ENCODE data around the gene FAM161A. TPM values are rescaled to one million over a fixed set of nuclear protein-coding genes. Genes with fewer than 3 reads are reported as not detected.

The FAM161A gene, protein sequence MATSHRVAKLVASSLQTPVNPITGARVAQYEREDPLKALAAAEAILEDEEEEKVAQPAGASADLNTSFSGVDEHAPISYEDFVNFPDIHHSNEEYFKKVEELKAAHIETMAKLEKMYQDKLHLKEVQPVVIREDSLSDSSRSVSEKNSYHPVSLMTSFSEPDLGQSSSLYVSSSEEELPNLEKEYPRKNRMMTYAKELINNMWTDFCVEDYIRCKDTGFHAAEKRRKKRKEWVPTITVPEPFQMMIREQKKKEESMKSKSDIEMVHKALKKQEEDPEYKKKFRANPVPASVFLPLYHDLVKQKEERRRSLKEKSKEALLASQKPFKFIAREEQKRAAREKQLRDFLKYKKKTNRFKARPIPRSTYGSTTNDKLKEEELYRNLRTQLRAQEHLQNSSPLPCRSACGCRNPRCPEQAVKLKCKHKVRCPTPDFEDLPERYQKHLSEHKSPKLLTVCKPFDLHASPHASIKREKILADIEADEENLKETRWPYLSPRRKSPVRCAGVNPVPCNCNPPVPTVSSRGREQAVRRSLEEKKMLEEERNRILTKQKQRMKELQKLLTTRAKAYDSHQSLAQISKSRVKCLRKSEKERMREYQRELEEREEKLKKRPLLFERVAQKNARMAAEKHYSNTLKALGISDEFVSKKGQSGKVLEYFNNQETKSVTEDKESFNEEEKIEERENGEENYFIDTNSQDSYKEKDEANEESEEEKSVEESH
- 10 to 100 TPM; 13.3 to 24.7 TPM for total RNA-seq
- polyA plus RNA-seq (ENCODE audit: insufficient read depth, low read depth, low replicate concordance) = 18.2 TPM
- long read RNA-seq, donor 1, partial matches to known transcripts = 13 of 16 reads
- long read RNA-seq, donor 1, other reads (novel, unspliced or antisense) = 0 of 16 reads
- long read RNA-seq, donor 2 = 0 reads

- 0 to 1% methylated on average over 31 to 50 of the region's 50 CpGs for WGBS, 2 donors
- Histone ChIP-seq H3K36me3 (ENCODE audit: low read depth, missing control alignments) (no peaks in the 10 kb centered on the region), H3K27me3 (no peaks in the 10 kb centered on the region), H3K4me1 (peaks cover 4% of the 10 kb centered on the region), H3K4me3 (peak within 1 kb of the TSS; percentile 70 to 90), H3K9me3 (no peaks in the 10 kb centered on the region), H3K27ac (peak within 1 kb of the TSS; percentile 74 to 88)
- TF ChIP-seq POLR2A (IDR thresholded peaks at IDR 0.05) = no peak
- no peak for TF ChIP-seq CTCF (IDR thresholded peaks at IDR 0.05)
- intact Hi-C loops (cut with DNase I; ENCODE audit: low total_unique reads) = loop anchor here (10.0 kb wide), 1 partner anchor 89 kb away; no protein-coding TSS in a partner anchor
- DNase-seq = peak; percentile 93
Measured at GRCh38 chr2:61853847-61854563, at the start of gene FAM161A. Gene FAM161A (minus strand): TSS chr2:61854060. CDS start chr2:61854041, 19 bp downstream.

GRCh38 chr2:61900281-61900680, 46.4 kb upstream of the FAM161A start:
- 47 to 56% methylated on average over 1 of the region's 1 CpG for WGBS, 2 donors
- no peaks in the 10 kb centered on the region for H3K4me1 ChIP-seq
- H3K4me3 ChIP-seq = no peak overlapping the region
- no peaks in the 10 kb centered on the region for H3K27me3 ChIP-seq
- TF ChIP-seq CTCF (IDR thresholded peaks at IDR 0.05) = no peak
- TF ChIP-seq POLR2A (IDR thresholded peaks at IDR 0.05) = no peak
- H3K36me3 ChIP-seq (ENCODE audit: low read depth, missing control alignments) = no peaks in the 10 kb centered on the region
- no peak for DNase-seq
- no peaks in the 10 kb centered on the region for H3K9me3 ChIP-seq
- intact Hi-C loops (cut with DNase I; ENCODE audit: low total_unique reads) = no loop called here
- H3K27ac ChIP-seq = no peak overlapping the region

GRCh38 chr2:61898810-61899209, 45.0 kb upstream of the FAM161A start:
- intact Hi-C loops (cut with DNase I; ENCODE audit: low total_unique reads) = no loop called here
- Histone ChIP-seq H3K4me1 (no peaks in the 10 kb centered on the region), H3K9me3 (no peaks in the 10 kb centered on the region), H3K27me3 (no peaks in the 10 kb centered on the region), H3K36me3 (ENCODE audit: low read depth, missing control alignments) (no peaks in the 10 kb centered on the region), H3K4me3 (no peak overlapping the region), H3K27ac (no peak overlapping the region)
- WGBS, 2 donors = 52 to 56% methylated on average over 2 of the region's 2 CpGs
- TF ChIP-seq CTCF (IDR thresholded peaks at IDR 0.05) = peak; percentile 17 to 30 (median 18)
- no peak for TF ChIP-seq POLR2A (IDR thresholded peaks at IDR 0.05)
- DNase-seq = peak; percentile 52

GRCh38 chr2:61888267-61889055, 34.6 kb upstream of the FAM161A start, which contains the start of gene CCT4:
Gene CCT4 (minus strand): TSS chr2:61888656. CDS start chr2:61888507, 149 bp downstream.
- TF ChIP-seq POLR2A (IDR thresholded peaks at IDR 0.05) = no peak
- peak in 2 of 3 experiments; percentile 6 to 14 for TF ChIP-seq CTCF (IDR thresholded peaks at IDR 0.05)
- H3K4me1 ChIP-seq = peaks cover 8% of the 10 kb centered on the region
- intact Hi-C loops (cut with DNase I; ENCODE audit: low total_unique reads) = no loop called here
- no peaks in the 10 kb centered on the region for H3K9me3 ChIP-seq
- WGBS, 2 donors = 2 to 3% methylated on average over 18 to 73 of the region's 74 CpGs
- H3K36me3 ChIP-seq (ENCODE audit: low read depth, missing control alignments) = no peaks in the 10 kb centered on the region
- DNase-seq = peak; percentile 91
- peak within 1 kb of the TSS; percentile 76 to 89 for H3K4me3 ChIP-seq
- no peaks in the 10 kb centered on the region for H3K27me3 ChIP-seq
- H3K27ac ChIP-seq = peak within 1 kb of the TSS; percentile 86 to 98

Measured in testis (tissue), 5 donors.